HG02763 (cell line): ENCODE data around the gene CMTM6.
"Not testable (repeated sequence)": the region's sequence is repeated elsewhere in the genome, so short reads cannot be mapped to it uniquely, and the experiment has no call there.

ENCODE experiments used
- ATAC-seq: cut with Tn5 transposase; IDR thresholded peaks from one replicate; pipeline ENCODE4 v1.9.1; 2021; ENCODE audit warnings: mild to moderate bottlenecking, moderate library complexity; ENCODE audit not compliant: unreplicated experiment

The CMTM6 gene

DNA sequence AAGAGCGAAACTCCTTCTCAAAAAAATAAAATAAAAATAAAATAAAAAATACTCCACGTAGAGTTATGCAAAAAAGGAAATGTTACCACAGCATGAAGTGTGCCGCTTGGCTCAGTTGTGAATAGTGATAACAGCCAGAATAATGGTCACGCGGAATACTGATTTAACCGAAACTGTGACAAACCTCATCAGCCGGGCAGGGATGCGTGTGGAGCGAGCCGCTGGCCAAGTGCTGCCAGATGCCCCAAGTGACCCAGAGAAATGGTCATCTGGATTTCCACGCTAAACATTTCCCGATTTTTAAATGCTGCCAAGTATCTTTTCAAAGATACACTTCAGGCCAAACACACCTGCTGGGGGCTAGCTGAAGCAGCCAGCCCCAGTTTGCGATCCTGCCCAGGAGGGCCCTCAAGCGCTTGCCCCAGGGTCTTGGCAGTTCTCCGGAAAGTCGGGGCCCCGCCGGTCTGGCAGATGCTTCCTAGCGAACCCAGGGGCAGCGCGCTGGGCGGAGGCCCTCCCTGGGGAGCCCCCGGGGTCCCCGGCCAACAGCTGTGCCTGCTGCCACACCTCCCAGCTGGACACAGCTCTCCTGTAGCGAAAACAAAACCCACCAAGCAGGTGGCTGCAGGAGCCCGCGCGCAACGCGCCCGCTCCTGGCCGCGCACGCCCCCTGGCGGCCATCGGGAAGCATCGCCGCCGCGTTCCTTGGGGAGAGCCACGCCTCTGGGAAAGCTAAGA, 35.1 kb downstream of the CMTM6 start:
- ATAC-seq: peak; percentile 73

DNA sequence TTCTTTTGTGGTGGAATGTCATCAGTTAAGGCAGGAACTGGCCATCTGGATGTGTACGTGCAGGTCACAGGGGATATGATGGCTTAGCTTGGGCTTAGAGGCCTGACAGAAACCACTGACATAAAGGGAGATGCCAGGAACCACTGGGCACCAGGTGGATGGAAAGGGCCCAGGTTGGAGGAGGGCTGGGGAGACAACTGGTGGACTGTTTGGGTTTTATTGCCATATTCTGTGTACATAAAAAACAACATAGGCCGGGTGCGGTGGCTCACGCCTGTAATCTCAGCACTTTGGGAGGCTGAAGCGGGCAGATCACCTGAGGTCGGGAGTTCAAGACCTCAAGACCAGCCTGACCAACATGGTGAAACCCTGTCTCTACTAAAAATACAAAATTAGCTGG, 35.8 kb downstream of the CMTM6 start:
- ATAC-seq: not testable (repeated sequence)

DNA sequence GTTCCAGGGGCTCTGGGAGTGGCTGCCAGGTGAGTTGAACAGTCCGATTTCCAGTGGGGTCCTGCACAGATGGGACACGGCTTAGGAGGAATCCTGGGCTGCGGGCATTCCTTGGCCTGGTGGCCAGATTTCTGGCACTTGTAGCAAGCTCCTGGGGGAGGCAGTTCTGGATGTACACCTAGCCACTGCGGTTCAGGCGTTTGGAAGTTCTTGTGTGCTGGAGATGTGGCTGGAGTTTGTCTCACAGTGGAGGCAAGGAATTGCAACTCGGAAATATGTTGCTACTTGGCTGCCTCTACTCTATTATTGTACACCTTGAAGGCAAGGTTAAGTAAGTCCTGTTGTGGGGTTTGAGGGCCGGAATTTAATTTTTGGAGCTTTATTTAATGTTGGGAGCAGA, 37.9 kb downstream of the CMTM6 start:
- ATAC-seq: not testable (repeated sequence)

DNA sequence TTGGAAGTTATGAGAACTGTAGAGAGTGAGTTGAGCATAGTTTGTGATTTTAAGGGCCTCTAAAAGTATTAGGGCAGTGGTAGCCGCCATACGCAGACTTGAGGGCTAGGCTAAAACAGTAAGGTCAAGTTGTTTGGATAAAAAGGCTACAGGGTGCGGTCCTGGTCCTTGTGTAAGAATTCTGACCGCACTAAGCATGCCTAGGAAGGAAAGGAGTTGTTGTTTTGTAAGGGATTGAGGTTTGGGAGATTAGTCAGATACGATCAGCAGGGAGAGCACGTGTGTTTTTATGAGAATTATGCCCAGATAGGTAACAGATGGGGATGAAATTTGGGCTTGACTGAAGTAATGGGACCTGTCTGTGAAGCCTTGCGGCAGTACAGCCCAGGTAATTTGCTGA, 39.2 kb downstream of the CMTM6 start:
- ATAC-seq: not testable (repeated sequence)

DNA sequence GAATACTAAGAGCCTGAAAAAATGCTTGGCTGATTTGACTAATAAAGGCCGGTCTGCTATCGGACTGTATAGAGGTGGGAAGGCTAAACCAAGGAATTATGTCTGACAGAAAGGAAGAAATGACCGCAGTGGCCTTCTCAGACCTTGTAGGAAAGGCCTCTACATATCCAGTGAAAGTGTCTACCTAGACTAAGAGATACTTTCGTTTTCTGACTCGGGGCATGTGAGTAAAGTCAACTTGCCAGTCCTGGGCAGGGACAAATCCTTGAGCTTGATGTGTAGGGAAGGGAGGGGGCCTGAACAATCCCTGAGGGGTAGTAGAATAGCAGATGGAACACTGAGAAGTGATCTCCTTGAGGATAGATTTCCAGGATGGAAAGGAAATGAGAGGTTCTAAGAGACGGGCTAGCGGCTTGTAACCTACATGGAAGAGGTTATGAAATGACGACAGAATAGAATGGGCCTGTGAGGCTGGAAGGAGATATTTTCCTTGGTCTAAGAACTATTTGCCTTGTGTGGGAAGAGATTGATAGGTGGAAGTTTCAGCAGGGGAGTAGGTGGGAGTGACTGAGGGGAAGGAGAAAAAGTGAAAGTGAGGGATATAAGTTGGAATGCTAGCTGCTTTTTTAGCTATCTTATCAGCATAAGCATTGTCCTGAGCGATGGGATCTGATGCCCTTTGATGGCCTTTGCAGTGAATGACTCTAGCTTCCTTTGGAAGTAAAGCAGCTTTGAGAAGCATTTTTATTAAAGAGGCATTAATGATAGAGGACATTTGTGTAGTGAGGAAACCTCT, 40.3 kb downstream of the CMTM6 start:
- ATAC-seq: not testable (repeated sequence)

DNA sequence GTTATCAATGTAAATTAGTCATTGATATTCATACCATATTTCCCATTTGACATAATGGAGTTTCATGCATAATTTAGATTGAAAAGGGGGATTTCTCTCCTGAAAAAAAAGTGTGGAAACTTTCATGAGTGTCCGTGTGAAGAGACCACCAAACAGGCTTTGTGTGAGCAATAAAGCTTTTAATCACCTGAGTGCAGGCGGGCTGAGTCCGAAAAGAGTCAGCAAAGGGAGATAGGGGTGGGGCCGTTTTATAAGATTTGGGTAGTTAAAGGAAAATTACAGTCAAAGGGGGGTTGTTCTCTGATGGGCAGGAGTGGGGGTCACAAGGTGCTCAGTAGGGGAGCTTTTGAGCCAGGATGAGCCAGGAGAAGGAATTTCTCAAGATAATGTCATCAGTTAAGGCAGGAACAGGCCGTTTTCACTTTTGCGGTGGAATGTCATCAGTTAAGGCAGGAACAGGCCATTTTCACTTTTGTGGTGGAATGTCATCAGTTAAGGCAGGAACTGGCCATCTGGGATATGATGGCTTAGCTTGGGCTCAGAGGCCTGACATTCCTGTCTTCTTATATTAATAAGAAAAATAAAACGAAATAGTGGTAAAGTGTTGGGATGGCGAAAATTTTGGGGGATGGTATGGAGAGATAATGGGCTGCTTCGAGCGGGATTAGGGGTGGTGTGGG, 41.7 kb downstream of the CMTM6 start:
- not testable (repeated sequence) for ATAC-seq

DNA sequence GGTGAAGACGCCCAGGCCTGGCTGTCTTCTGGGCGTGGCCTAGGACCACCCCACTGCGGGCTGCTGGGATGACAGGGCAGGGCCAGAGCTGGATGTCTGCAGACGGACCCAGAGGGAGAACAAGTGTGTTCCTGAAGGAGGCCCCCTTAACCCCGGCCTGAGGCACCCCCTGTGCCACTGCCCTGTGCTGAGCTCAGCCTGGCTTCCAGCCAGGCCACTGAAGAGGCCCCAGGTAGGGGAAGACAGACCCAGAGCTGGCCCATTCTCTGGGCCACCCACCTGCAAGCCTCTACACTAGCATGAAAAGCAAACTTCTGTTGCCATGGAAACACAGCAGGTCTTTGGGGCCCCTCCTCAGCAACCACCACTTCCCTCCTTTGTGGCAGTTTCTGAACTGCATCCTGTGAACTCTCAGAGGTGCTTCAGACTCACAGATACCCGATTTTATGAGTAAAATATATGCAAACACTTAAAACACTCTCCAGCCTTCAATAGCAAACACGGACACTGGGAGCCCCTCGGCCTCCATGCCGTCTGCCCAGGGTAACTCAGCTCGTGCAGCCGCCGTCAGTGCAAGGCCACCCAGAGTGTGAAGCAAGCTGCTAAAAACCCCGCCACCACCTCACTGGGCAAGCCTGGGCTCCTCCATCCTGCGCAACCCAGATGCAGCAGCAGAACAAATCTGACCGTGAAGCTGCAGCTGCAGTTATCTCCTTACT, 42.5 kb downstream of the CMTM6 start:
- peak; percentile 59 for ATAC-seq

DNA sequence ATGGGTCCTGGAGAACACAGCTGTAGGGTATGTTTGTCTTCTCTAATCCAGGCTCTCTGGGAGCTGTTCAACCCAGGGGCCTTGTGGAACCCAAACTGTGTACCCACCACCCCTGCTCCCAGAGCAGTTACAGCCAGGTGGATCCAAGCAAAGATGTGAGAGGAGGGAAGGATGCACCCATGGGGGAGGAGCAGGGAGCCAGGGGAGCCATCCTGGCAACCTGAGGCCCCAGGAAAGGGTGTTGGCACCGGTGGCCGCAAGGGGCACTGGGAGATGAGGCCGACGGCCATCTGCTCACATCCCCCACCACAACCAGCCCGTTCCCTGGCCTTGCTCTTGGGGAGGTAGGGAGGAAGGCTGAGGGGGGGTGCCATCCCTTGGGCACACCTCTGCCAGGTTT, 43.2 kb downstream of the CMTM6 start:
- ATAC-seq: no peak

DNA sequence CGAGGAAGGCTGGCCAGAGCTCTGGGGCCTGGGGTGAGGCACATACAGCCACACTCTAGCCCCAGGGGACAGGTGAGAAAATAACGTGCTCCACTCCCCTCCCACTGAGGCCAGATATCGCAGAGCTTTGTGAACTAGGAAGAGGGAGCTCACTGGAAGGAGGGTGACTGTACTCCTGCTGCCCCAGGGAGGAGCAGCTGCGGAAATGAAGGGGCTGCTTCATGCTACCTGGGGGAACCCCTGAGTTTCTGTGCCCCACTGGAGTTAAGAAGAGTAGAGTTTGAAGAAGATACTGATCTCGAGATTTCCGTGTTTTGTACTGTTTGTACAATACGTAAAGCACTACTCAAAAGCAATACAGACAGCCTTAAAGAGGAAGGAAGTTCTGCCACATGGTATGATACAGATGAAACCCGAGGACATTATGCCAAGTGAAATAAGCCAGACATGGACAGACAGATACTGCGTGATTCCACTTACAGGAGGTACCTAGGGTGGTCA, 44.6 kb downstream of the CMTM6 start:
- ATAC-seq: no peak

DNA sequence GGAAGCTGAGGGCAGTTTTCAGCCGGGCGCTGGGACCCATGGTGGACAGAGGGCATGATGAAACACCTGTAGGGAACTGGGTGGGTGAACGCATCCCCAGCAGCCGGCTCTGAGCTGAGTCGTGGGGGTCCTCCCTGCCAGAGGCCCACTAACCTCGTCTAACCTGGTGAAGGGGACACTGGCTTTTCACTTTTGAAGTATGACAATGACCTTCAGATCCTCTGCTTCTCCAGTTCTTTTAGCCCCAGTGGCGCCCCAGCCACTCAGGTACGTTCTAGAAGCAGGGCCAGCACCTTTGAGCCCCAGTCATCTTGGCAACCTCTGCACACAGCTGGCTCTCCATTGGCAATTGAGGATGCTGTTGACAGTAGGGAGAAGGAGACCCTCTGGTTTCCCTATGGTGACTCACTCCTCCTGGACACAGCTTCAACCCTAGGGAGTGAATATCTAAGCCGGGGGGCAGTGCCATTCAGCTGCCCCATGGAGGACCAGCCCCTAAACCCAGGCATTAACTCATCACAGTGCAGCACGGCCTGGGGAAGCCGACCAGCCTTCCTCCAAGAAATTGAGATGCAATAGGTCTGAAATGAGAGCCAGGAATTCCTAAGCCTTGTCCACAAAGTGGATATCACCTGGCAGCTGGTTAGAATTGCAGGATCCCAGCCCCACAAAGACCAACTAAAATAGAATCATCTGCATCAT, 46.1 kb downstream of the CMTM6 start:
- ATAC-seq: no peak

DNA sequence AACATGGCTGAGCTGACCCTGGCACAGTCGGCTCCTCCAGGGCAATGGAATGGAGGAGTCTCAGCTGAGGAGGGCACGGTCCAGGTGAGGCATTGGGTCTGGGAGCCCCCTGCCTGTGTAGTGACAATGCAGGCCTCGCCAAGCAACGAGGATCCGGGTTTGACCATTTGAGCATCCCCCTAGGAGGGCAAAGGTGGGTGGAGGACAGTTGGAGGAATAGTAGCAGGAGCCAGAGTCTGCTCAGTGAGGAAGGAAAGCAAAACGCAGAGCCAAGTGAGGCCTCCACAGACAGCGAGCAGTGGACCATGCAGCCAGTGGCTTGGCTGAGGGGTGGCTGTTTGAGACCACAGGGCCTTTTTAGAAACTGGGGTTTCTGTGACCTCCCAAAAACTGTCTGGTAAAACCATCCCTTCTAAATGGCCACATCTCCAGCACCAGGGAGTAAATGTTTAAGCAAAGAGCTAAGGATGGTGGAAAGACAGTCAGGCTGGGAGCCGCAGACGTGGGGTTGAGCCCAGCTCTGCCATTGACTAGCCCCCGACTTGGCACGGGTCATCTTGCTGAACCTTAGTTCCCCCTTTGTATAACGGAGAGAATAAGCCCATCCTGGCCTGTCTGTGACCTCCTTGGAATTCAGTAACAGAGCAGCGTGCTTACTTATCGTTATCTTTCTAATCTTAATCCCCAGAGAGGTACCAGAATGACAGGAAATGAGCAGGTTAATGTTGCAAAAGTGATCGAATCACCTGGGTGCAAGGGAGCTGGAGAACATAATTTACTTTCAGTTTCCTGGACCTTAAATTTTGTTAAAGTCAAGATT, 46.8 kb downstream of the CMTM6 start:
- no peak for ATAC-seq

DNA sequence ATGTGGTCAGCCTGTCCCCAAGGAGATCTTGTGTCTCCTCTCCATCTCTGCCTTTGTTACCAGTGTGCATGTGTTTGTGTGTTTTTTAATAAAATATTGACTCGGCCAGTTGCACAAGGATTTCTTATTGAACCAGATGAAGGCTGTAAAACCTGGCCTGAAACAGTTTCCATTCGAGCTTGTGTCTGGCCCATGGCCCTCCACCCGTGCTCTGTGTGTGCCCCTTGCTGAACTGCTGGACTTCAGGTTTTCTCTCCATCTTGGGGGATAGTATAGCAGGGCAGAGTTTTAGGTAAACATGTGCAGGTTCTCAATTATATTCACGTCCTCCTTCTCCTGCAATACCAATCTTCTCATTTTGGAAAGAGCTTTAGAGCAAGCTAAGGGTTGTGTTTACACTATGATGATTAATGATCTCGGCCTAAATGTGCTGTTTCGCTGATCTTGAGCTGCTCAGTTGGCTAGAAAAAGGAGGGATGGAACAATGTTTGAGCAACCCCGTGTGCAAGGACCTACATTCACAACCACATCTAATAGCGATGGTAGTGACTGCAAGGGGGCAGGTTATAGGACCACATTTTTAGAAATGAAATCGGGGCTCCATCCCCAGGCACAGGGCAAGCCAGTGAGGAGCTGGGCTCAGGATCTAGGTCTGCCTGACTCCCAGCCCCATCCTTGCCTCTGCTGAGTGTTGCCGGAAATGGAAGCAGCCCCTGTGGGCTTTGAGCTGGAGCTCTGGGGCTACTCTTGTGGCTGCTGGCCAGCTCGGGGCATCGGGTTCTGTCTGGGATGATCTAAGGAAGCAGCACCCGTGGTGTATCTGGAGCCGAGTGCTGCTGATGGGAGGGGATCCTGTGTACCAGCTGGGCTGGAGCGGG, 47.7 kb downstream of the CMTM6 start:
- ATAC-seq: no peak

DNA sequence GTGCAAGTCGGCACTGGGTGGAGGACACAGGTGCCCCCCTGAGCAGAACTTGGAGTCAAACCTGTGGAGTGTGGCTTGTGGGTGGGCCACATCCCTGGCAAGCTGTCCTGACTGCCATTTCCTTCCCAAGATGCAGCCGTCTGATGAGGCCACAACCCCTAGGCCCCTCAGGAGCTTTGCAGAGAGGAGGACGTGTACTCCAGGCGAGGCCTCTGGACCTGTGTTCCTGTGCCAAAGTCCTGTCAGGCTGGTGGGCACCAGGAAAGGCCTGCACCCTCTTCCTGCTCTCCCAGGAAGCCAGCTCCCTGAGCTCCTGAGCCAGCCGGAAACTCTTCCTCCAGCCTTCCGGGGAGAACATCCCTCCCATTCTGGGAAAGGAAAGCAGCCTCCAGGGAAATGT, 48.5 kb downstream of the CMTM6 start:
- ATAC-seq: no peak

DNA sequence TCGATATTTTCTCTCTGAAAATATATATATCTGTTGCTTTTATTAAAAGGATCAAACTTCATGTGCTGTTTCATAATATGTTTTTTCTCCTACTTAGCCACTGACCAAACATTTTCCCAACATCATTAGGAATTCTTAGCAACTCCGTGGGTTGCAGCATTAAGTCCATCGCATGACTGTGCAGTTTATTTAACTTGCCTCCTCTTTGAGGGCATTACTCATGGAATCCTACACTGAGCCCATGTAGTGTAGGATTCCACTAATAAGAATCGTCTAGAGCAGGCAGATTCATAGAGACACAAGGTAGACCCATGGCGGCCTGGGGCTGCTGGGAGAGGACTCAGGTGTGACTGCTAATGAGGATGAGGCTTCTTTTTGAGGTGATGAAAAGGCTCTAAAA, 49.3 kb downstream of the CMTM6 start:
- no peak for ATAC-seq

DNA sequence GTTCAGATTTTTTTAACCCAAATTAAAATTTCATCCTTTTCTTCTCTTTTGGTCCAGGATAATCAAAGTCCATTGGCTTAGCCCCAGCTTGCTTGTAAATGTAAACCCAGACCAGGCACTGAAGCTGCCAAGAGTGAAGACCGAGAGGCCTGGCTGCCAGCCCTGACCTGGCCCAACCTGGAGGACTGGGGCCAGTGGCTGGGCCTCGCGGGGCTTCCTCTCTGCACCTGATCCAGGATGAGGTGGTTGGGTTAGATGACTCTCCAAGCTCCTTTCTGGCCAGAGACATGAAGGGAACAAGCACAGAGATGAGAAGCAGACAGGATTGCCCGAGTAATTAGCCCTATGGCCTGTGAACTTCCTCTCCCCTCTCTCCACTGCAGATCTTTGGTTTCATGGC, 50.6 kb downstream of the CMTM6 start:
- ATAC-seq: no peak

DNA sequence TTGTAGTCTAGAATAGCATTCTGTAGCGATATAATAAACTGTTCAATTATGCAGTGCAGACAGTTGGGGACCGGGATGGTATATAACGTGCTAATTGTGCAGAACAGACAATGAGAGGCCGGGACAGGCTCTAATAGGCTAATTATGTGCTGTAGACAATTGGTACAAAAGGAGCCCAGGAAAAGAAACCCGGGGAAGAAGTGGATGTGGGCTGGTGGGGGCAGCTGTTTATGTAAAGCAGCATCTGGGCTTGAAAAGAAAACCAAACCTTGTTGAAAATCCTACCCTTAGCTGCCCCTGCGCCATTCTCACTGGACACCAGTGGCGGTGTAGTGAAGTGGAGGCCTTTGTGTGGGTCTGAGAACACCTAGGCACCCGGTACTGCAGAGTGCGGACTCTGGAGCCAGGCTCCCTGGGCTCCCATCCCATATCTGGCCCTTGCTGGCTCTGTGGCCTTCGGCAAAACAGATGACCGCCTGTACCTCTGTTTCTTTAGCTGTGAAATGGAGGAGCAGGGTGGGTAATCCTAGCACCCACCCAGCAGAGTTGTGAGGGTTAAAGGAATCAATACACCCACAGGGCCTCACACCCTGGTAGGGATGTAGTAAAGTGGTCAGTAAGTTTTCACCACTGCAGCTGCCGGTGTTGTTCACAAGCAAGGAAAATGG, 51.5 kb downstream of the CMTM6 start:
- ATAC-seq: no peak

DNA sequence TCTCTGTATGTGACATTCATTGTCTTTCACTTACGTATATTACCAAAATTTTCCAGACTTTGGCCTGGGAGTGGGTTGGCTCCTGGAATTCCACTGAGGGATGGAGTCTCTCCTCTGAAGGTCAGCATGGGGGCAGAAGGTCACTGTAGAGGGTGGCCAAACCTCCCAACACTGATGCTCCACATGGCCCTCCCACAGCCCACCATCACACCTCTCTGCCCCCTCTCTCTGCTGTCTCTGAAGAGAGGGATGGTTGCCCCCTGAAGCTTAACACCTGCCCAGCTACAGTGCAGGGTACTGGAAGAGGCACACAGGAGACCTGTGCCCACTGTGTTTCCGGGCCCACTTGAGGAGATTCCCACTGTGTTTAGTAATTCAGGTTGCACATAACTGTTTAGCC, 52.2 kb downstream of the CMTM6 start:
- no peak for ATAC-seq

DNA sequence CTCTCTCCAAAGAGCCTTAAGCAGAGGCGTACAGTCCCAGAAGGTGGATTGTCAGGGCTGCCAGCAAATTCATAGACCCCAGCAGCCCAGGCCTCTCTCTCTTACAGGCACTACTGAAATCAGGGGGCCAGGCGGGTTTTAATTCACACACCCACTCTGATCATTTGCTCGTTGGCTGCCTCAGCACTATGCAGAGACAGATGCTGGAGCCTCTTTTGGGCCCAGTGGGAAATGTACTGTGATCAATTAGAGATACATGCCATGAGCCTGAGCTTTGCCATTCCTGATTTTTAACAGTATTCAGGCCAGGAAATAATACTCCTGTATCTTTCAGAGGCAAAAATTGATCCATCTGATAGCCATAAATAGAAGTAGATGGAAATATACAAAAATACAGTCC, 53.0 kb downstream of the CMTM6 start:
- ATAC-seq: no peak
